Ramos (cell line): ENCODE data around the gene ANG.
"Not testable (repeated sequence)": the region's sequence is repeated elsewhere in the genome, so short reads cannot be mapped to it uniquely, and the experiment has no call there.

Experiments
- in situ Hi-C: fragments of 300-500 bp; cut with MboI; formaldehyde crosslinking; loops from one replicate; pipeline ENCODE4 v1.14.3; 2022; ENCODE audit warnings: low sequenced_read_pairs; ENCODE audit not compliant: unreplicated experiment

ANG gene

DNA sequence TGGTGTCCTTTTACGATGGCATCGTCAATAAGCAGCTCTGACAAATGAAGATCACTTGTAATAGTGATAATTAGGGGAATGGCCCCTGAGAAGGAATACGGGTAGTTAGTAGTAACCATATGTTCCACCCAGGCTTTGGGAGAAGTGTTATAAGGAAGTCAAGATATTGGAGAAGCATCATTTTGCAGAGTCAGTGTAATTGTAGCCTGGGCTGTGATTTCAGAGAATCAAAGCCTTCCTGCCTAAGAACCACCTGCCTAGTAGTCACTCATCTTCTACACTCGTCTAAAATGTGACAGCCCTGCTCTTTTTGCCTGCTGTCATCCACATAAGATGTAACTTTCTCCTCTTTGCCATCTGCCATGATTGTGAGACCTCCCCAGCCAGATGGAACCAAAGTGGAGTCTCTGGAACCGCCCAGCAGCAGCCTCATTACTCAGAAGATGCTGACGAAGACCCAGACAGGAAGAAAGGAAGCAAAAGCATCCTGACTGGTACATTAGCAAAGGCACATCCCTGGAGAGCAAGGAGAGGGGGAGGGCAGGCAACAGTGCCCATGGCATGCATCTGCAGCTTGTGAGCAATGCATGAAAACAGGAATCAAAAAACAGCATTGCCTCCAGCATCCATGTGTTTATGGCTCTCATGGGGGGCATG lies 44.5 kb downstream of the ANG start:
- in situ Hi-C loops: no loop called here

DNA sequence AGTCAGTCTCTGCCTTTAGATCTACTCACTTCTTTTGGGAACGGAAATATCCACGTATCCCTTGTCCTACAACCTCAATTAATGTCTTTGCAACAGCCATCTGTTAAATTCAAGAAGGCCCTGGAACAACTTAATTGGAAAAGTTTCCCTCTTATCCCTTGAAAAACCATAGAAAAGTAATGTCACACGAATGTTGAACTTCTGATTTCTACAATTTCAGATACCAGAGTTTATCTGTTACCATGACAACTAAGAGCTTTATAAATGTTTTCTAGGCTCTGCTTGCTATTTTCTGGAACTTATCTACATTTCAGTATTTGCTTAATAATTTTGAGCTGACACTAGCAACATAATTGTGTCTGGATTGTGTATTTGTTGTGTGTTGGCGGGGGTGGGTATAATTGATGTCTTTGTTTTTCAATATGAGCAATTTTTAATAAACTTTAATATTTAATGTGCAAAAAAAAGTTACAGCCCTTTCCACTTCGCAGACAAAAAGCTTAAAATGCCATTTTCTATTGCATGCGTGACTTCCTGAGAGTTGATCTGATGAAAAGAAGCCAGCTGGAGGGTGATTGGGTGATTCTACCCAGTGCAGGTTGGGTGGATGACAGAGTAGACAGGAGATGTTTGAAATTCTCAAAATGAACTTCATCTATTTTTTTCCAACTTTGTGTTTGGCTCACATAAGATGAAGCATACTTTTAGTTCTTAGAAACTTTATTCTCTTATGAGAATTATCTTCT lies 45.3 kb downstream of the ANG start:
- in situ Hi-C loops: no loop called here

DNA sequence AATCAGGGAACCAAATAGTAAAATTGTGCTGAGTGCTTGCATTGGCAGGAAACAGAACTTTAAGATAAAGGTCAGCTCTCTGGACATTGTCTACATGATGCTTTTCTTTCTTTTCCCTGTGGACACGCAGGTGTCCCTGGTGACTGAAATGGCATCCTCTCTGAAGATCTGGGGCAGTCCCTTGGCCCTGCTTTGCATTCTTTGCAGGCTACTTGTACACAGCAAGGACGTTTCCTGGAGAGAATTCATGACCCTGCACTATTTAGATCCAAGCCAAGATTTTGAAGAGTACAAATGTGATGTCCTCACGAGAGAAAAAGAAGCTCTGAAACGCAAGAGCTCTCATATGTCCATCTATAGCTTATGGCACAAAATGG lies 45.9 kb downstream of the ANG start:
- in situ Hi-C loops: no loop called here

DNA sequence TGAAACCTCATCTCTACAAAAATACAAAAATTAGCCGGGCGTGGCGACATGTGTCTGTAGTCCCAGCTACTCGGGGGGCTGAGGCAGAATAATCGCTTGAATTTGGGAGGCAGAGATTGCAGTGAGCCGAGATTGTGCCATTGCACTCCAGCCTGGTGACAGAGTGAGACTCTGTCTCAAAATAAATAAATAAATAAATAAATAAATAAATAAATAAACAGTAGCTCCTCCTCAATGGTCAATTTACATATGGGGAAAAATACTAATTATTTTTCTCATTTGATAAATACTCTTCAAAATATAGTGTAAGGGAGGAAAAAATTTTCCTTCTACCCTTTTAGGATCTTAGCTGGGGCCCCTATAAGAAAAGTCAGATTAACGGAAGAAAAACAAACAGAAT lies 49.7 kb downstream of the ANG start:
- in situ Hi-C loops: not testable (repeated sequence)

DNA sequence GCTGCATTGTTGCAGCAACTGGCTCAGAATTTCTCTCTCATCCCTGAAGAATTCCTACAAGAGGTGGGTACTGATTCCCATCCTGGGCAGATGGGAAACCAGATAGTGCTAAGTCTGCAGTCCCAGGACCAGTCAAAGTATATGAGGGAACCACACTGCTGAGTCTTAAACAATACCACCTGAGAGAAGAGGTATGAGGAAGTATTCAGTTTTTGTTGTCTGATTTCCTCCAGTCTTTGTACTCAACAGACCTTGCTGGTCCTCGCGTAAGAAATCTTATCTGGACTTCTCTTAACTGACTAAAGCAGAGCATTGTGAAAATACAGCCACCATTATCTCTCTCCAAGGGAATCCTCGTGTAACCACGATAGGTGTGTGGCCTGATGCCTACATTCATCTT lies 53.6 kb downstream of the ANG start:
- in situ Hi-C loops: no loop called here

DNA sequence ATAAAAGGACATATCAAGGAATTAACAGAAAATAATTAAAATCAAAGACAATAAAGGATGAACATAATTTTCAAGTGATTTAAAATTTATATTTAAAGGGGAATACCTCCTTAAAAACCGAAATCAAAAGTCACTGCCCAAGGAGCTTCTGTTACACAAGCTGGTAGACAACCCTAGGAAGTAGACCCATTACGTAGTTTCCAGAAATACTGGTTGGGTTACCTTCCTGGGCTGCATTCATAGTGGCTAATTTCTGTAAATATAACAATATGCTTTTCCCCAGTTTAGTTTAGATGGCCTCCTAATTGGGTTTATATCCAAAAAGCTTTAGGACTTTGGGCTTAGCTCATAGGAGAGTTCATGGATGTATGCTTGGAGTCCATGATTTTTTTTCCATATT lies 55.0 kb downstream of the ANG start:
- in situ Hi-C loops: no loop called here
